SK-N-SH (cell line): Measurements from ENCODE around the gene RCN2. TPM values are rescaled to one million over a fixed set of nuclear protein-coding genes. Genes with fewer than 3 reads are reported as not detected.

Experiments
- CTCF ChIA-PET: fragments of 300-600, 350-600 bp; formaldehyde crosslinking; extraction: SDS; loops from one replicate; lab custom pipeline; 2021; lab: Yijun Ruan, JAX
- POLR2A ChIA-PET: fragments of 350-600 bp; sonication (Branson Sonifier 250); formaldehyde crosslinking; extraction: SDS; loops from one replicate; lab custom pipeline; 2020; ENCODE audit warnings: antibody characterized with exemption, inconsistent platforms; lab: Yijun Ruan, JAX
- DNase-seq: peaks from one replicate; pipeline ENCODE4 v3.0.0; 2012
- H2AFZ ChIP-seq: fragments of 200-600 bp; sonication (generic); 2 replicates; pipeline ENCODE4 v1.8.1; 2016; ENCODE audit warnings: antibody characterized with exemption, mild to moderate bottlenecking, low read depth
- H3F3A ChIP-seq: fragments of 200-600 bp; sonication (generic); replicated peaks from 2 replicates; pipeline ENCODE3; 2016; ENCODE audit warnings: antibody characterized with exemption, mild to moderate bottlenecking; ENCODE audit not compliant: insufficient read depth
- H3K27ac ChIP-seq, 2 experiments: fragments of 200-500 bp in 1 of 2; fragments of 200-600 bp in 1 of 2; sonication (Bioruptor generic) in 1 of 2; sonication (generic), shearing (Covaris generic) in 1 of 2; 2 replicates each; pipeline versions ENCODE4 v1.5.1 to v1.6.1; 2014 to 2016; ENCODE audit warnings: low read depth in 2 of 2, inconsistent platforms in 1 of 2, low read length in 1 of 2, mild to moderate bottlenecking in 1 of 2, mixed read lengths in 1 of 2
- H3K27me3 ChIP-seq: fragments of 200-600 bp; sonication (generic), shearing (Covaris generic); 2 replicates; pipeline ENCODE4 v1.6.1; 2016; ENCODE audit warnings: mixed run types; ENCODE audit not compliant: insufficient read depth
- H3K36me3 ChIP-seq, 2 experiments: fragments of 200-500 bp in 1 of 2; fragments of 200-600 bp in 1 of 2; sonication (Bioruptor generic) in 1 of 2; sonication (generic) in 1 of 2; replicated peaks in 1 of 2; 2 replicates each; pipeline versions ENCODE3 to v1.5.1; 2014 to 2016; ENCODE audit warnings: low read length in 1 of 2, mild to moderate bottlenecking in 1 of 2; ENCODE audit not compliant: insufficient read depth in 2 of 2, control insufficient read depth in 1 of 2
- H3K4me1 ChIP-seq, 2 experiments: fragments of 200-500 bp in 1 of 2; fragments of 200-600 bp in 1 of 2; sonication (Bioruptor generic) in 1 of 2; sonication (generic), shearing (Covaris generic) in 1 of 2; 2 replicates each; pipeline versions ENCODE4 v1.5.1 to v1.6.1; 2014 to 2016; ENCODE audit warnings: low read depth in 1 of 2, low read length in 1 of 2, mixed run types in 1 of 2; ENCODE audit not compliant: insufficient read depth in 2 of 2, control insufficient read depth in 1 of 2
- H3K4me2 ChIP-seq: fragments of 200-600 bp; sonication (generic), shearing (Covaris generic); 2 replicates; pipeline ENCODE4 v1.6.1; 2017; ENCODE audit warnings: mixed run types
- H3K4me3 ChIP-seq, 2 experiments: fragments of 200-500 bp in 1 of 2; fragments of 200-600 bp in 1 of 2; sonication (Bioruptor generic) in 1 of 2; sonication (generic), shearing (Covaris generic) in 1 of 2; 2 replicates each; pipeline versions ENCODE4 v1.5.1 to v1.8.1; 2014 to 2016; ENCODE audit warnings: low read depth in 2 of 2, inconsistent platforms in 1 of 2, low read length in 1 of 2, mild to moderate bottlenecking in 1 of 2, mixed read lengths in 1 of 2, moderate library complexity in 1 of 2
- H3K79me2 ChIP-seq: fragments of 200-600 bp; sonication (generic); 2 replicates; pipeline ENCODE4 v1.8.1; 2017; ENCODE audit warnings: mild to moderate bottlenecking; ENCODE audit not compliant: insufficient read depth
- H3K9ac ChIP-seq: fragments of 200-600 bp; sonication (generic); 2 replicates; pipeline ENCODE4 v1.6.1; 2017; ENCODE audit warnings: mixed run types
- H3K9me2 ChIP-seq: fragments of 200-600 bp; sonication (generic); 2 replicates; pipeline ENCODE4 v1.6.1; 2017; ENCODE audit warnings: mixed run types
- H3K9me3 ChIP-seq: fragments of 200-600 bp; sonication (generic); 2 replicates; pipeline ENCODE4 v1.6.1; 2017; ENCODE audit warnings: mixed run types, mild to moderate bottlenecking, moderate library complexity
- H4K20me1 ChIP-seq: fragments of 200-600 bp; sonication (generic); 2 replicates; pipeline ENCODE4 v1.6.1; 2017; ENCODE audit warnings: mild to moderate bottlenecking, mixed run types; ENCODE audit not compliant: insufficient read depth
- EP300 ChIP-seq, 2 experiments: IDR thresholded peaks; 2 replicates each; pipeline versions ENCODE4 v1.4.0 to v1.6.1; 2012; ENCODE audit warnings: borderline replicate concordance in 1 of 2, low read depth in 1 of 2, low read length in 1 of 2
- FOXM1 ChIP-seq: IDR thresholded peaks from 2 replicates; pipeline ENCODE4 v1.4.0; 2012; ENCODE audit warnings: low read depth, mild to moderate bottlenecking
- JUND ChIP-seq: IDR thresholded peaks from 2 replicates; pipeline ENCODE4 v1.4.0; 2012
- MXI1 ChIP-seq: IDR thresholded peaks from 2 replicates; pipeline ENCODE4 v1.6.1; 2012; ENCODE audit warnings: mild to moderate bottlenecking, low read depth, low read length, improper control_type of control experiment
- NRF1 ChIP-seq: IDR thresholded peaks from 2 replicates; pipeline ENCODE4 v1.6.1; 2012; ENCODE audit warnings: low read depth, mild to moderate bottlenecking, low read length
- POLR2AphosphoS5 ChIP-seq: IDR thresholded peaks from 2 replicates; pipeline ENCODE4 v1.6.1; 2012; ENCODE audit warnings: low read depth, low read length
- RAD21 ChIP-seq: IDR thresholded peaks from 2 replicates; pipeline ENCODE4 v1.6.1; 2012; ENCODE audit warnings: mild to moderate bottlenecking, low read length
- RCOR1 ChIP-seq: fragments of 150-350 bp; IDR thresholded peaks from 2 replicates; pipeline ENCODE4 v1.6.1; 2017; ENCODE audit warnings: antibody characterized with exemption, low read length
- RFX5 ChIP-seq: IDR thresholded peaks from 2 replicates; pipeline ENCODE4 v1.6.1; 2012; ENCODE audit warnings: mild to moderate bottlenecking, improper control_type of control experiment, low read length
- RXRA ChIP-seq: IDR thresholded peaks from 2 replicates; pipeline ENCODE4 v1.4.0; 2012; ENCODE audit warnings: low read depth, mild to moderate bottlenecking, borderline replicate concordance
- TCF12 ChIP-seq: IDR thresholded peaks from 2 replicates; pipeline ENCODE4 v1.4.0; 2012
- TEAD4 ChIP-seq: IDR thresholded peaks from 2 replicates; pipeline ENCODE4 v1.4.0; 2012; ENCODE audit warnings: mild to moderate bottlenecking, borderline replicate concordance; ENCODE audit not compliant: insufficient read depth
- WGBS: methylation state at CpG from one replicate; pipeline ENCODE4 v1.1.6; 2017; ENCODE audit warnings: low lambda C conversion rate; 5-methylcytosine and 5-hydroxymethylcytosine counted together
- polyA plus RNA-seq, 3 experiments: library from polyadenylated mRNA; depleted of rRNA; stranded (reverse); fragments of >200 nt; gene quantifications; 2 replicates each; pipeline ENCODE4 v1.2.3, GENCODE V29; 2012
- TF ChIP-seq, protein P1 (sequence below): IDR thresholded peaks from 2 replicates; pipeline ENCODE4 v1.4.0; 2012; ENCODE audit warnings: low read depth, borderline replicate concordance
- TF ChIP-seq, protein P2 (sequence below): fragments of 200-600 bp; sonication (generic); IDR thresholded peaks from 2 replicates; pipeline ENCODE4 v1.6.1; 2017; ENCODE audit warnings: antibody characterized with exemption, mild to moderate bottlenecking, moderate library complexity
- TF ChIP-seq, protein P3 (sequence below): IDR thresholded peaks from 2 replicates; pipeline ENCODE4 v1.6.1; 2012; ENCODE audit warnings: mild to moderate bottlenecking, low read depth, low read length, moderate library complexity

The RCN2 gene
- polyA plus RNA-seq, 1 of the 3 experiments (the other 2 are of a cell fraction) = 78.6 TPM

DNA sequence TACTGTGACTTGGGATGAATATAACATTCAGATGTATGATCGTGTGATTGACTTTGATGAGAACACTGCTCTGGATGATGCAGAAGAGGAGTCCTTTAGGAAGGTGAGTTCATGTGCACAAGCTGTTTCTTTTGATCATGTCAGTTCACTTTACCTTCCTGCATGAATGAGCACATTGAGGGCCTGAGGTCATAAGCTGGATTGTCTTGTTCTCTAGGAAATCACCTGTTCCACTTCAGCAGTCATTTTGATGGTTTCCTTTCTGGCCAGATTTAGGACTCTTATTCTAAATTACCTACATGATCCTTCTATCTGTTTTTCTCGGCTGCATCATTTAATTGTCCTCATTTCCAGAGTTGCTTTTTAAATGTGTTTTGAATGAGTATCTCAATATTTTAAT is 4.1 kb downstream of the RCN2 start:
- no peak for DNase-seq
- H3K9me2 ChIP-seq = no peaks in the 10 kb centered on the region
- ChIA-PET CTCF (no interaction called here), POLR2A (no interaction called here)
- no peaks in the 10 kb centered on the region for H3K27me3 ChIP-seq
- no peak overlapping the region for H3K4me2 ChIP-seq
- H3K27ac ChIP-seq = no peak overlapping the region
- H4K20me1 ChIP-seq = no peaks in the 10 kb centered on the region
- TF ChIP-seq POLR2AphosphoS5 (no peak), RXRA (no peak), EP300 (IDR thresholded peaks at IDR 0.05; ENCODE audit: borderline replicate concordance in 1 of 2, low read depth in 1 of 2, low read length in 1 of 2) (no peak), RAD21 (no peak), RFX5 (no peak), TCF12 (no peak), RCOR1 (no peak), FOXM1 (no peak), NRF1 (no peak), MXI1 (no peak), JUND (no peak), TEAD4 (no peak)
- TF ChIP-seq, protein P1, sequence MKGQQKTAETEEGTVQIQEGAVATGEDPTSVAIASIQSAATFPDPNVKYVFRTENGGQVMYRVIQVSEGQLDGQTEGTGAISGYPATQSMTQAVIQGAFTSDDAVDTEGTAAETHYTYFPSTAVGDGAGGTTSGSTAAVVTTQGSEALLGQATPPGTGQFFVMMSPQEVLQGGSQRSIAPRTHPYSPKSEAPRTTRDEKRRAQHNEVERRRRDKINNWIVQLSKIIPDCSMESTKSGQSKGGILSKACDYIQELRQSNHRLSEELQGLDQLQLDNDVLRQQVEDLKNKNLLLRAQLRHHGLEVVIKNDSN = no peak
- TF ChIP-seq, protein P2, sequence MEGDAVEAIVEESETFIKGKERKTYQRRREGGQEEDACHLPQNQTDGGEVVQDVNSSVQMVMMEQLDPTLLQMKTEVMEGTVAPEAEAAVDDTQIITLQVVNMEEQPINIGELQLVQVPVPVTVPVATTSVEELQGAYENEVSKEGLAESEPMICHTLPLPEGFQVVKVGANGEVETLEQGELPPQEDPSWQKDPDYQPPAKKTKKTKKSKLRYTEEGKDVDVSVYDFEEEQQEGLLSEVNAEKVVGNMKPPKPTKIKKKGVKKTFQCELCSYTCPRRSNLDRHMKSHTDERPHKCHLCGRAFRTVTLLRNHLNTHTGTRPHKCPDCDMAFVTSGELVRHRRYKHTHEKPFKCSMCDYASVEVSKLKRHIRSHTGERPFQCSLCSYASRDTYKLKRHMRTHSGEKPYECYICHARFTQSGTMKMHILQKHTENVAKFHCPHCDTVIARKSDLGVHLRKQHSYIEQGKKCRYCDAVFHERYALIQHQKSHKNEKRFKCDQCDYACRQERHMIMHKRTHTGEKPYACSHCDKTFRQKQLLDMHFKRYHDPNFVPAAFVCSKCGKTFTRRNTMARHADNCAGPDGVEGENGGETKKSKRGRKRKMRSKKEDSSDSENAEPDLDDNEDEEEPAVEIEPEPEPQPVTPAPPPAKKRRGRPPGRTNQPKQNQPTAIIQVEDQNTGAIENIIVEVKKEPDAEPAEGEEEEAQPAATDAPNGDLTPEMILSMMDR = no peak
- peaks cover 49 to 62% of the 10 kb centered on the region in 2 experiments for H3K36me3 ChIP-seq
- H2AFZ ChIP-seq = no peak overlapping the region
- WGBS = 92% methylated on average over 2 of the region's 2 CpGs
- H3K9ac ChIP-seq = no peak overlapping the region
- peaks cover 32% of the 10 kb centered on the region for H3K79me2 ChIP-seq
- H3K9me3 ChIP-seq = no peaks in the 10 kb centered on the region
- peaks cover 0 to 7% of the 10 kb centered on the region in 2 experiments; a peak in 2 of 4 replicates for H3K4me1 ChIP-seq
- H3K4me3 ChIP-seq = no peak overlapping the region
- peaks cover 10% of the 10 kb centered on the region for H3F3A ChIP-seq

DNA sequence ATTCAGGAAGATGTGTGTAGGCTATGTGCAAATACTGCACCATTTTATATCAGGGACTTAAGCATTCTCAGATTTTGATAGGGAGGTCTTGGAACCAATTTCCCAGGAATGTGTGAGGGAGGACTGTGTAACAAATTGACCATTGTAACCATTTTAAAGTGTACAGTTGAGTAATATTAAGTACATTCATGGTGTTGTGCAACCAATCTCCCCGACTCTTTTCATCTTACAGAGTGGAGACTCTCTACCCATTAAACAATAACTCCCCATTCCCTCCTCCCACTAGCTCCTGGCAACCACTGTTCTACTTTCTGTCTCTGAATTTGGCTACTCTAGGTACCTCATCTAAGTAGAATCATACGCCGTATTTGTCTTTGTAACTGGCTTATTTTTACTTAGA is 5.1 kb downstream of the RCN2 start:
- peaks cover 10% of the 10 kb centered on the region for H3F3A ChIP-seq
- peaks cover 51 to 64% of the 10 kb centered on the region in 2 experiments for H3K36me3 ChIP-seq
- peaks cover 0 to 7% of the 10 kb centered on the region in 2 experiments; a peak in 2 of 4 replicates for H3K4me1 ChIP-seq
- H3K4me2 ChIP-seq = no peak overlapping the region
- no peaks in the 10 kb centered on the region for H4K20me1 ChIP-seq
- no peak overlapping the region for H3K9ac ChIP-seq
- peaks cover 32% of the 10 kb centered on the region for H3K79me2 ChIP-seq
- TF ChIP-seq, protein P3, sequence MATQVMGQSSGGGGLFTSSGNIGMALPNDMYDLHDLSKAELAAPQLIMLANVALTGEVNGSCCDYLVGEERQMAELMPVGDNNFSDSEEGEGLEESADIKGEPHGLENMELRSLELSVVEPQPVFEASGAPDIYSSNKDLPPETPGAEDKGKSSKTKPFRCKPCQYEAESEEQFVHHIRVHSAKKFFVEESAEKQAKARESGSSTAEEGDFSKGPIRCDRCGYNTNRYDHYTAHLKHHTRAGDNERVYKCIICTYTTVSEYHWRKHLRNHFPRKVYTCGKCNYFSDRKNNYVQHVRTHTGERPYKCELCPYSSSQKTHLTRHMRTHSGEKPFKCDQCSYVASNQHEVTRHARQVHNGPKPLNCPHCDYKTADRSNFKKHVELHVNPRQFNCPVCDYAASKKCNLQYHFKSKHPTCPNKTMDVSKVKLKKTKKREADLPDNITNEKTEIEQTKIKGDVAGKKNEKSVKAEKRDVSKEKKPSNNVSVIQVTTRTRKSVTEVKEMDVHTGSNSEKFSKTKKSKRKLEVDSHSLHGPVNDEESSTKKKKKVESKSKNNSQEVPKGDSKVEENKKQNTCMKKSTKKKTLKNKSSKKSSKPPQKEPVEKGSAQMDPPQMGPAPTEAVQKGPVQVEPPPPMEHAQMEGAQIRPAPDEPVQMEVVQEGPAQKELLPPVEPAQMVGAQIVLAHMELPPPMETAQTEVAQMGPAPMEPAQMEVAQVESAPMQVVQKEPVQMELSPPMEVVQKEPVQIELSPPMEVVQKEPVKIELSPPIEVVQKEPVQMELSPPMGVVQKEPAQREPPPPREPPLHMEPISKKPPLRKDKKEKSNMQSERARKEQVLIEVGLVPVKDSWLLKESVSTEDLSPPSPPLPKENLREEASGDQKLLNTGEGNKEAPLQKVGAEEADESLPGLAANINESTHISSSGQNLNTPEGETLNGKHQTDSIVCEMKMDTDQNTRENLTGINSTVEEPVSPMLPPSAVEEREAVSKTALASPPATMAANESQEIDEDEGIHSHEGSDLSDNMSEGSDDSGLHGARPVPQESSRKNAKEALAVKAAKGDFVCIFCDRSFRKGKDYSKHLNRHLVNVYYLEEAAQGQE = no peak
- no peaks in the 10 kb centered on the region for H3K27me3 ChIP-seq
- POLR2A ChIA-PET = no interaction called here
- 94% methylated on average over 3 of the region's 3 CpGs for WGBS
- no peak overlapping the region for H2AFZ ChIP-seq
- CTCF ChIA-PET = interaction anchor here (1.6 kb wide), 1 partner anchor 36 kb away, joined by 4 read pairs; no protein-coding TSS in a partner anchor
- no peak overlapping the region for H3K4me3 ChIP-seq
- H3K27ac ChIP-seq = no peak overlapping the region
- no peaks in the 10 kb centered on the region for H3K9me2 ChIP-seq
- no peaks in the 10 kb centered on the region for H3K9me3 ChIP-seq
- DNase-seq = no peak
